Stimulated activated CD8-positive, alpha-beta memory T cell treated with anti-CD3 and anti-CD28 coated beads, Interleukin-4, amount 100 ng/mL, for 48 hours (primary cell): ENCODE results near the gene CHRNG.

Experiments used
- DNase-seq: peaks from one replicate; pipeline ENCODE4 v3.0.0-alpha.2; 2020

CHRNG gene

DNA sequence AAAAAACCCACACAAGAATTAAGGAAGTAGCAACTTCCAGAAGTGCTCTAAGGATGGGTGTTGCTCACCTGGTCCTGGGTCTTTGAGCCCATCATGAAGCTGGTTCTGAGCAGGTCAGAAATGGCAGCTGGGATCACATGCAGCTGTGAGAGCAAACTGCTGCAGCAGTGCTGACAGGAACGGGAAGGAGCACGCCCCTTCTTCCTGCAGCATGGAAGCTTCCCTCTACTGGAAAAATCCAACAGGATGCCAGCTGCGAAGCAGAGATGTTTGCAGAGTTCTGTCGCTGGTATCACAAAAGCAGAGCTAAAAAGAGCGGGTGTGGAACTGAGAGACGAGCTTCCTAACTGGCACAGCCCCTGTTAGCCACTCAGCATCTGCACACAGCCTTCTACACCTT is 44.7 kb downstream of the CHRNG start:
- DNase-seq = no peak

DNA sequence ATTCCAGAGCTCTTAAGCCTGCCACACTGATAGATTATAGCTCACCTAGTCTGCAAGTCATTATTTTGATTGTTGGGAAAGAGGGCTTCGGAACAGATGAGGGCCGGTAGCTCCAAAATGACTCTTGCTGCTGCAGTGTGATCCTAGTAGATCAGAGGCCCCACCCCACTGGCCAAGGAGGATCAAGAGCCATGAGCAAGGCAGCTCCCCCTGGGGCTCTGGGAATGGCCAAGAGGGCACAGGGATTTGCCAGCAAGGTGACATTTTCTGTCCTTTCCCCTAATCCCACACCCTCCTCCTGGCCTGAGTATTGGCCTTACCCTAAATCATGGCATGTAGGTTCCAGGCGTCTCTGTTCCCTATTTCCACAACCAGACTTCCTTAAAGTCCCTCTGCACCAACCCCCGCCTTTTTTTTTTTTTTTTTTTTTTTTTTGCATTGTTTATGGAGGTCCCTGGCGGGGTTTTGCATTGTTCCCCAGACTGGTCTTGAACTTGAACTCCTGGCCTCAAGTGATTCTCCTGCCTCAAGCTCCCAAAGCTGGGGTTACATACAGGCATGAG is 47.5 kb downstream of the CHRNG start:
- no peak for DNase-seq

DNA sequence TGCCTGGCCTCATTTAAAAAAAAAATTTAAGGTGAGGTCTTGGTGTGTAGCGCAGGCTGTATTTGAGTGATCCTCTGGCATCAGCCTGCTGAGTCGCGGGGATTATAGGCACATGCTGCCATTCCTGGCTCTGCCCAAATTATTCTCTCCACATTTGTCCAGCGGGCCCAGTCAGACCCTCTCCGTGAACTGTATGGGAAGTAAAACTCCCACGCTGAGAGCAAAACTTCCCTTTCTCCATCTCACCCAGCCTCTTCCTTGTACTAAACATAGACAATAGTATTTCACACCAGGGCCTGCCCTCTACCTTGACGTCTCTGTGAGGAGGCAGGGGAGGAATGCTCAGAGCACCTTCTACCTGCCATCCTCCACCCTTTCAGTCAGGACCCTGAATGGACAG is 48.0 kb downstream of the CHRNG start:
- DNase-seq = no peak

DNA sequence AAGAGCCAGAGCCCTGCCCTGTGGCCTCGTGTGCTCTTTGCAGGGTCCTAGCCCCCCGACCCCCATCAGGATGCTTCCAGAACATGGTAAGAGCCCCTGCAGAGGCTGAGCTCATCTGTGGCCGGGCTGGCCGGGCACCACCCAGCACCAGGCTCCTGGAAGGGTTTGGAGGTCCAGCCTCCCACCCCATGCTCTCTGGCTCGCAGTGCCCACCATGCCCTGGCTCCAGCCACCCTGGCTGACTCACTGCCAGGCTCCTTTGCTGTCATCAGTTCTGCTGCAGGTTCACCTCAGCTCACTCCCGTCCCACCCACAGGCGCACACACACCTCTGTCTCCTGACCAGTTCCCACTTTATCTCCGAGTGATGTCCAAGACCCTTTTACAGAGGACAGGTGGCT is 48.5 kb downstream of the CHRNG start:
- no peak for DNase-seq

DNA sequence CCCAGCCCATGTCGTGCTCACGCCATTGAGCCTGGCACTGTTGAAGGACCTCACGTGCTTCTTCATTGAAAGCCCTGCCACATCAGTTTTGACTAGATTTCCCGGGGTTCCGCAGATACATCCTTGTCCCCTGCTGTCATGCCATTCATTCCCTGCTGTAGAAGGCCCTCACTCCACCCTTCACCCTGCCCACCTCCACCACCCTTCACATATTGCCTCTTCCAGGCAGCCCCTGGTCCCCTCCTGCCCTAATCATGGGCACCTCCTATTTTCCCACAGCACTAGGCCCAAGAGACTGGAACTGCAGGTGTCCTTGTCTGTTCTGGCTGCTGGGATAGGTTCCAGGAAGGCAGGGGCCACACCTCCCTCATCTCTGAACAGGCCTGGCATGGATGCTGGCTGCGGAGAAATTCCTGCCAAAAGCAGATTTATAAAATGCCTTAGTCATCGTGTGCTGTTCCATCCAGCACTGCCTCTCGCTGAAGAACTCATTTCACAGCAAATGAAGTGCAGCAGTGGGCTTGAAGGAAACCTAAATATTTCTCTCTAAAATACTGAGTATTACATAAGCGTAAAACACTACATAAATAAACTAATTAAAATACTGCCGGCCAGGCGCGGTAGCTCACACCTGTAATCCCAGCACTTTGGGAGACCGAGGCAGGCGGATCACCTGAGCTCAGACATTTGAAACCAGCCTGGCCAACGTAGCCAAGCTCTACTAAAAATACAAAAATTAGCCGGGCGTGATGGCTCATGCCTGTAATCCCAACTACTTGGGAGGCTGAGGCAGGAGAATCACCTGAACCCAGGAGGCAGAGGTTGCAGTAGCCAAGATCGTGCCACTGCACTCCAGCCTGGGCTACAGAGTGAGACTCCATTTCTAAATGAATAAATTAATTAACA is 49.4 kb downstream of the CHRNG start:
- DNase-seq = no peak

DNA sequence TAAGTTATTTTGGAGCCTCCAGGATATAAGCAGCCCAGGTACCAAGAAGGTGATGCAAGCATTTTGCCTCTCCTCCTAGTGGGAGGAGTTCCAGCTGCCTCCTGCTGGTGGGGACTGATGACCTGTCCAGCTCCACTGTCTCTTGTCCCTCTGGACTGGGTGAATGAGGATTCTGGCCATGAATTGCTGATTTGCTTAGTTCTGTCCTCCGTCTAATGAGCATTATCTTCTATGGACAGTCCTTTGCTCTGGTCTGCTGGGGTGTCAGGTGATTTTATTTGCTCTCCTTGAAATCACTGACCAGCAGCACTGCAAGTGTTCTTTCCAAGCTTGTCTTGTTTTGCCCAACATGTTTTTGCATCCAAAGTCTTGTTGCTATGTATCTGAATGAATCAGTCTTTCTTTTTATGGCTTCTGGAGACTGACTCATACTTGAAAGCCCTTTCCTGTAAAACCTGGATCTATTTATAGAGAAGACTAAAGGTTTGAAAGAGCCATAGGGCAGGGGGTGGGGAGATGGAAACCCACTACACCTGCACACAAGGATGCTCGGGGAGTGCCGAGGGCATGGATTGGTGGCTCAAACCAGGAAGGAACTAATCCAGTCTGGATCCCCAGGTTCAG is 53.4 kb downstream of the CHRNG start:
- DNase-seq = no peak

DNA sequence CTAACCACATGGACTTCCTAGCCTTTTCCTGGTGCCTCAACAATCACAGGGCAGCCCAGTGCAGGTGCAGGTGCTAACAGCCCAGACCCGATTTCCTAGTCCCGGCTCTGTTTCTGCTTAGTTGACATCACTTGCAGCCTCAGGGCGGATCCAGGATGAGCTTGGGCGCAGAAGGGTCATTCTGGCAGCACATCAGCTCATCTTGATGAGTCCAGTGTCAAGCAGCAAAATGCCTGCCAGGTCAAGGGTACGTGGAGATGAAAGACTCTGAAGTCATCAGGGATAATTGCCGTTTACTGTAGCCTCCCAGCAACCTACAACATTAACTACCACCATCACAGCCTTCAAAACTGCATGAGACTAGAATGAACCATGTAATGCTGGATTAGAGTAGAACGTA is 54.5 kb downstream of the CHRNG start:
- DNase-seq = no peak
